H7 (cell line): ENCODE measurements around the gene VPS41. TPM values are rescaled to one million over a fixed set of nuclear protein-coding genes. Genes with fewer than 3 reads are reported as not detected.
A peak's percentile ranks its signal among the peaks of the same experiment; 100 is the strongest.
"Not testable (repeated sequence)": the region's sequence is repeated elsewhere in the genome, so short reads cannot be mapped to it uniquely, and the experiment has no call there.

Experiments
- DNase-seq: peaks from one replicate; pipeline ENCODE4 v3.0.0; 2012
- H3K27me3 ChIP-seq: 2 replicates; pipeline ENCODE4 v1.6.0; 2011; ENCODE audit warnings: mild to moderate bottlenecking, low read length; ENCODE audit not compliant: control insufficient read depth, insufficient read depth
- H3K36me3 ChIP-seq: replicated peaks from 2 replicates; pipeline ENCODE4 v1.5.1; 2011; ENCODE audit warnings: low read length; ENCODE audit not compliant: control insufficient read depth, insufficient read depth
- H3K4me3 ChIP-seq: 2 replicates; pipeline ENCODE4 v1.5.1; 2011; ENCODE audit warnings: low read depth, mild to moderate bottlenecking, control low read depth, low read length, moderate library complexity; ENCODE audit not compliant: insufficient read depth
- total RNA-seq: library from RNA; depleted of rRNA; stranded (reverse); fragments of >200 nt; shearing (Covaris generic); gene quantifications from 2 replicates; pipeline ENCODE4 v1.2.3, GENCODE V29; 2014; rRNA removed

VPS41 gene
- total RNA-seq, result 12.3 and 22.2 TPM in 2 replicates

DNA sequence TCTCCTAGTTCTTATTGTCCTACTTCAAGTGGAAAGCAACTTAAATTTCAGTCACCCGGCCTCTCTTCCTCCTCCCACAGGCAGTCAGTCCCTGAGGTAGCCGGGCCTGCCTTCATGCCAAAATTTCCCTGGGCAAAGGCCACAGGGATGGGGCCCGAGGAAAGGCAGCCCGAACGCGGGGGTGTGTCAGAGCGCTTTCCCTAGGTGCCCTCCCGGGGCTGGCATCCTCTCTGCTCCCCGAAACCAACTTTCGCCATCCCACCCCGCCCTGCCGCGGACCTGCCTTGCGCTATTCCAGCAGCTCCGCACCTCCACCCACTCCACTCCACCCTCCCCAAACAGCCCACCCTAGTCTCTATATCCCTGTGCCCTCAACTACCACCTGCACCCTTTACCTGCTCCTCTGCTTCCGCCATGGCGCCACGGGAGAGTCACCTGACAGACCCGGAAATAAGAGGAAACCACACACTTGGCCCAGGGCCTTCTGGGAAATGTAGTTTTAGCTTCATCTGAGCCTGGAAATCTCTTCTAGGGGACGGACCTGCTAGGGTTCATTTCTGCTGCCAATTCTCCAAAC, at the start of gene VPS41:
TSS of gene VPS41 (minus strand) at position 433 of the 577 bp plus-strand sequence. CDS start at position 416, 17 bp downstream.
- Histone ChIP-seq H3K36me3 (no peaks in the 10 kb centered on the region), H3K27me3 (no peaks in the 10 kb centered on the region), H3K4me3 (peak within 1 kb of the TSS; percentile 78)
- DNase-seq, result peak; percentile 81

DNA sequence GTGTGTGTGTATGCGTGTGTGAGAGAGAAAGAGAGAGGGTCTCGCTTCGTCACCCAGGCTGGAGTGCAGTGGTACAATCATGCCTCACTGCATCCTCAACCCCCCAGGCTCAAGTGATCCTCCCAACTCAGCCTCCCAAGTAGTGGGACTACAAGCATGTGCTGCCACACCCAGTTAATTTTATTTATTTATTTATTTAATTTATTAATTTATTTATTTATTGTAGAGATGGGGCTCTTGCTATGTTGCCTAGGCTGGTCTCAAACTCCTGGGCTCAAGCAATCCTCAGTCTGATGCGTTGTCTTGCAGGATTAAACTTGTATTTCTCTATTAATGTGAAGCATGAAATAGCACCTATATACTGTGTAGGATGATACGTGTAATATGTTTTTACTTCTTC, 46.9 kb upstream of the VPS41 start:
- no peaks in the 10 kb centered on the region for H3K36me3 ChIP-seq
- H3K4me3 ChIP-seq, result no peak overlapping the region
- no peaks in the 10 kb centered on the region for H3K27me3 ChIP-seq
- DNase-seq, result no peak

DNA sequence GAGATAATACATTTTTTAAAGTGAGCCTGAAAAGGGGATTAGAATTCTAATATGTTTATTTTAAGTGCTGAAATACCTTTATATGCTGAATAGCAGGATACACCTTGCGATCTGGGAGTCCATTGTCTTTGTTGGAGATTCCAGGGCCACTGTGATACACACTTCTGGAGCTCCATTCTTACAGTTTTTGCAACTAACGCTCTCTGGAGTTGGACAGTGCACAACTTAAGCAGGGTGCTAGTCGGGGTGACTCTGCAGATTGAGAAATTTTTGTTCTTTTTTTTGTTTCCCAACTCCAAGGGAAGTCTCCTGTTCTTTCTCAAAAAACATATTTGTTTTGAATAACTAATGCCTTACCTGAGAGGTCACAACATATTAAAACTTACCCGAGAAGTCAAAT, 45.0 kb upstream of the VPS41 start:
- DNase-seq, result no peak
- H3K4me3 ChIP-seq, result no peak overlapping the region
- H3K36me3 ChIP-seq, result no peaks in the 10 kb centered on the region
- no peaks in the 10 kb centered on the region for H3K27me3 ChIP-seq

DNA sequence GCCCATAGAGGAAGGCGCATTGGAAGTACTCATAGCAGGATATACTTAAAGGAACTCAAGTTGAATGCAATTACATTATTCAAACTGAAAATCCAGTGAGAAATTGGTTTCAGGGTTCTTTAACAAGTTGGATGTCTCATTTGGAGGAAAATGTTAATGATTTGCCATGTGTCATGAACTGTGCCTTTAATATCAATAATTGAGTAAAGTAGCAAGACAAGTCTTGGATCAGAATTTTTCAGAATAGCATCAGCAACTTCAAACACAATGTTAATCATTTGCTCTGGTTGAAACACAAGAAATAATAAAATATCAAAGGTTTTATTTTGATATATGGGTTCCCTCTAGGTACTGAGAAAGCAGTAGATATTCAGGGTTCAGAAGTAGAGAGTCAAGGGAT, 44.2 kb upstream of the VPS41 start:
- Histone ChIP-seq H3K4me3 (no peak overlapping the region), H3K36me3 (no peaks in the 10 kb centered on the region), H3K27me3 (no peaks in the 10 kb centered on the region)
- DNase-seq, result no peak

DNA sequence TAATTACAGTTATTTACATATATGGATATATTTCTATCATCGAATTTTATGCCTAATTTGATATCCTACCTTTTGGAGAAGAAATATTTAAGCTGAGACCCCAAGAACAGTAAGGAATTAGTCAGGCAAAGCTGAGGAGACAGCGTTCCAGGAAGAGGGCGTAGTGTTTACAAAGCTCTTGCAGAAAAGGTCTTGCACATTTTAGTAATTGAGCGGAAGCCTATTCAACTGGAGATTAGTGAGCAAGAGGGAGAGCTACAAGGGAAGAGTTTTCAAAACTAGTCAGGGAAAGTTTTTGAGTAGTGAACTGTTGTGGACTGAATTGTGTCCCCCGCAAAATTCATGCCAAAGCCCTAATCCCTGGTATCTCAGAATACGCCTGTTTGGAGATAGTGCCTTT, 42.2 kb upstream of the VPS41 start:
- Histone ChIP-seq H3K4me3 (no peak overlapping the region), H3K27me3 (no peaks in the 10 kb centered on the region), H3K36me3 (no peaks in the 10 kb centered on the region)
- no peak for DNase-seq

DNA sequence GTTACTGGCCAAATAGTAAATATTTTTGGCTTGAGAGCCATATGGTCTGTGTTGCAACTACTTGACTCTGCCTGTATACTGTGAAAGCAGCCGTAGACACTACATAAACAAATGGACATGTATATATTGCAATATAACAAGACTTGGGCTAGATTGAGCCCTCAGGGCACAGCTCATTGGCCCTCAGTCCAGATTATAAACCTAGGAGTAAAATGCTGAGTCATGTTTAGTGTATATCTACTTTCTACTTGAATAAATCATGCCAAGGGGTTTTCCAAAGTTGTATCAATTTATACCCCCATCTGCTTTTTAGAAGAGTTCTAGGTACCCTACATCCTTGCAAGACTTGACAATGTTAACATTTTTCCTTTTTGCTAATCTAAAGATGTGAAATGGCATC, 41.3 kb upstream of the VPS41 start:
- Histone ChIP-seq H3K36me3 (no peaks in the 10 kb centered on the region), H3K27me3 (no peaks in the 10 kb centered on the region), H3K4me3 (no peak overlapping the region)
- no peak for DNase-seq

DNA sequence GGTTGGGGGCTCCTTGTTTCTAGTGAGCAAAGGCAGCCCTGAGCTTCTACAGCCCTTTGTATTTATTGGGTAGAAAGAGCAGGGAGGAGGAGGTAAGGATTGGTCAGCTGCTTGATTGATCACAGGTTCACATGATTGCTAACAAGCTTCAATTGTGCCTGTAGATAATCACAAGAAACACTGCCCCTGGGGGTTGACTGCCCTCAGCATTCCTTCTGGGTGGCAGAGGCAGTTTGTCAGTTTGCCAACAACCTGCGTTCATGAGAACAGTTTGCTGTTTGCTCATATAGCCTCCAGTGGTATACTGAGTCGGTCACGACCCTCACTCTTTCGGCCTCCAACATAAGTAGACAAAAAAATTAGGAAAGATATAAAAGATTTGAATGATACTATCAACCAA, 38.5 kb upstream of the VPS41 start:
- H3K36me3 ChIP-seq, DNase-seq, H3K4me3 ChIP-seq, H3K27me3 ChIP-seq: not testable (repeated sequence)

DNA sequence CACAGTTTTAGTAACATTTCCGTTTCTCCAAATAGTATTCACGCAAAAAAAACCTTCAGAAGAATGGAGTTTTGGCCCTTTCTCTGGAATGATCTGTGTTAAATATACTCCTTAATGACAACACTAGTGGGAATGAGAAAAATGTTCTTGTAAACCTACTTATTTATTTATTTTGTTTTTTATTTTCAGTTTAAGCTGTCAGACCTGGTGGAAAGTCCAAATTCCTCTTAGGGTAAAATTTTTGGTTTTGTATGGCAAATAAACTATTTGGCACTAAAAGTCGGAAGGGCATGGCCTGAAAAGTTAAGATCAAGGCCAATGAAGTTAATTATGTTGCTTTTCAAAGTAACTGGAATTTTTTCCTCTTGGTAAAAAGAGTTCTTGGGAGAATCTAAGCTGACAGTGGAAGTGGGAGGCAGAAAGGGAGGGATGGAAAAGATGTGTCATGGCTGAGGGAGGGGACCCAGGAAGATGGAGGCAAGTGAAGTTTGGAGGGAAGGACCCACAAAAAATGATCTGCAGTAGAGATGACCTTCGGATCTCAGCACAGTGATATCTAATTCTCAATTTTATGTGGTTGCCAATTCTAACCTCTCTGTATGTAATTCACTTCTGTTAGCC, 33.5 kb upstream of the VPS41 start:
- H3K36me3 ChIP-seq, result no peaks in the 10 kb centered on the region
- no peak overlapping the region for H3K4me3 ChIP-seq
- DNase-seq, result no peak

DNA sequence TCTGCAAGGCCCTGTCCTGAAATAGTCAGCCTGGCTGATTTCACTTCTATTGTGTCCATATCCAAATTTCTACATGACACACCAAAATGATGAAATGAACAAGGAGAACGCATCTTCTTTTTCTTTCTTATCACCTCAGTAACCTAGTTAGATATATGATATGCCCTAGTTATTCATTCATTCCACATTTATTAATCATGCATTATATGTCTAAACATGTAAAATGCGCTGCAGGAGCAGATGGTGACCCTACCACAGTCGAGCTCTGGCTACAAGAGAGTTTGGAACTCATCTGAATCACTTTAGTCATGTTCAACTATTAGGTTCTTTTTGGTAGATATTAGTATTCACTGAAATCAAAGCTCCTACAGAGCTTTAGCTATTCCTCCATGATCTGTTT, 31.8 kb upstream of the VPS41 start:
- no peak for DNase-seq

More for the DNA sequence above, 33.5 kb upstream of the VPS41 start:
- no peaks in the 10 kb centered on the region for H3K27me3 ChIP-seq

DNA sequence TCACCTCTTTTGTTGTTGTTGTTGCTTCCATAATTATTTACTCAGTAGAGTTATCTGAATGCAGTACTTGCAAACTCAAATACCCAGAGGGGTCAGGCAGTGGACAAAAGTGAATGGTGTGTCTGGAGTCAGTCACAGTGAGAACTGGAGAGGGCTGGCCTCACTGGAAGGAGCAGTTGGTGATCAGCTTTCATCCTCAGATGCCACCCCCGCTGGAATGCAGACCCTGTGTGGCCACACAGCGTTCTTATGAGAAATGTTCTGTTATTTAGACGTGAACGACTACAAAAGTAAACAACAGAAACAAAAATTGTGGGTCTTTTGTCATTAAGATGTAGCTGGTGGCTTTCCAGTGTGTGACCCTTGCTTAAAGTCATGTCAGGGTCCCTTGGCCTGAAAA, 29.6 kb upstream of the VPS41 start:
- H3K27me3 ChIP-seq, result no peaks in the 10 kb centered on the region
- H3K4me3 ChIP-seq, result no peak overlapping the region
- no peak for DNase-seq
- H3K36me3 ChIP-seq, result no peaks in the 10 kb centered on the region

More for the DNA sequence above, 31.8 kb upstream of the VPS41 start:
- Histone ChIP-seq H3K36me3 (no peaks in the 10 kb centered on the region), H3K27me3 (no peaks in the 10 kb centered on the region), H3K4me3 (no peak overlapping the region)

DNA sequence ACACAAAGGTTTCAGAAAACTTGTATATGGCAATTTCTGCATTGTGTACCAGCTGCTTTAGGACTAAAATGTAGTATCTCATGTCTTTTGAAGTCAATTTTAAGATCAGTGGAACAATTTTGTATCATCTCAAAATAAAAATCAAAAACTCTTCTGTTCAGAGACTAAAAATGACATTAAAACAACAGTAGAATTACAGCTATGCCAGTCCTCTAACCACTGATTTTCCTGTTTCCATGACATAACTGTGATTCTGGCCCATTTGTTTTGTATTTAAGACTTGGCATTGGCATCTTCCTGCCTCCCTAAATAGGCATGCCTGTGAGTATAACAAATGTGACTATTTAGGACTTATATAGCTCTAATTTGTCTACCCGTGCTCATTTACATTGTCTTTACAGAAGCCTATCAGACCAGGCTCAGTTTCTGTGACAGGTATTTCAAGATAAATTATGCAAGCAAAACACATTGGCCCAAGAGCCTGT, 29.1 kb upstream of the VPS41 start:
- H3K4me3 ChIP-seq, result no peak overlapping the region
- no peaks in the 10 kb centered on the region for H3K36me3 ChIP-seq
- no peaks in the 10 kb centered on the region for H3K27me3 ChIP-seq
- no peak for DNase-seq

DNA sequence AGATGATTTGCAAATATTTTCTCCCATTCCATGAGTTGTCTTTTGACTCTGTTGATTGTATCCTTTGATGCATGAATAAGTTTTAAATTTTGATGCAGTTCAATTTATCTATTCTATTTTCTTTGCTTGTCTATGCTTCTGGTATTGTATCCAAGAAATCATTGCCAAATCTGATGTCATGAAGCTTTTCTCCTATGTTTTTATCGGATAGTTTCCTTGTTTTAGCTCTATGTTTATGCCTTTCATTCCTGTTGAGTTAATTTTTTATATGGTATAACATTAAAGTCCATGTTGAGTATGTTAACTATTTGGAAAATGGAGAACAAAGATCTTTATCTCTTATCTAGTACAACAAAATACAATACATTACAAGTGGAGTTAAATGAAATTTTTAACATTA, 27.6 kb upstream of the VPS41 start:
- Histone ChIP-seq H3K4me3 (no peak overlapping the region), H3K36me3 (no peaks in the 10 kb centered on the region), H3K27me3 (no peaks in the 10 kb centered on the region)
- DNase-seq, result no peak

DNA sequence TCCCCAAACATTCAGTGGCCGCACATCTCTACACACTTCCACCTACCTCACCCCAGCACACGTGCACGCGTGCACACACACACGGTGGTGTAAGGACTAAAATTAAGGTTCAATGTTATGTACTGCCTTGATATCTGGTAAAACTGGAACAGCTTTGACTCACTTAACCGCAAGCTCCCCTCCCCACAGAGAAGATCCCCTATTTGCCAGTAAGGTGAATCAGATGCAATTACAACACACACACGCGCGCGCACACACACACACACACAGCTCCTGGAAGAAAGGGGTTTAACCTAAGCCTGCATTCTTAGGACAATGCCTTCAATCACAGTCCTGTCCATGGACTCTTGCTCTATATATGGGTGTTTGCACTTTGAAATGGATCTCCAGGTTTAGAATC, 25.5 kb upstream of the VPS41 start:
- Histone ChIP-seq H3K4me3 (no peak overlapping the region), H3K27me3 (no peaks in the 10 kb centered on the region), H3K36me3 (no peaks in the 10 kb centered on the region)
- no peak for DNase-seq

DNA sequence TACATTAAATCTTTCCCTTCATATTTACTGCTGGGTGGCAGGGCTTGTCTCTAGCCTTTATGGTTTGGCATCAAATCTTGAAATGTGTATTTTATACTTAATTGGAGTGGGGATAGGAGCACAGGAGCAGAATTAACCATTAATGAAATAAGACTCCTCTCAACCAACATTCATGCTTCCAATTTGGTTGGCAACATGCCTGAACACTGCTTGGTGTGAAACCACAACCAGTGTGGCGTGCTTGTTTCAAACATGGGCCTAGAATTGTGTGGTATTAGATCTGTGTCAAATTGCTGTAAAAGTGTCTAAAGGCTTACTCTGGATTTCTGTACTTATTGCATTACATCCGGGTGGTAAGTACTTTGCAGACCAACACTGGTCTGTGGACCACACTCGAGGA, 25.1 kb upstream of the VPS41 start:
- DNase-seq, result no peak
- Histone ChIP-seq H3K36me3 (no peaks in the 10 kb centered on the region), H3K4me3 (no peak overlapping the region), H3K27me3 (no peaks in the 10 kb centered on the region)

DNA sequence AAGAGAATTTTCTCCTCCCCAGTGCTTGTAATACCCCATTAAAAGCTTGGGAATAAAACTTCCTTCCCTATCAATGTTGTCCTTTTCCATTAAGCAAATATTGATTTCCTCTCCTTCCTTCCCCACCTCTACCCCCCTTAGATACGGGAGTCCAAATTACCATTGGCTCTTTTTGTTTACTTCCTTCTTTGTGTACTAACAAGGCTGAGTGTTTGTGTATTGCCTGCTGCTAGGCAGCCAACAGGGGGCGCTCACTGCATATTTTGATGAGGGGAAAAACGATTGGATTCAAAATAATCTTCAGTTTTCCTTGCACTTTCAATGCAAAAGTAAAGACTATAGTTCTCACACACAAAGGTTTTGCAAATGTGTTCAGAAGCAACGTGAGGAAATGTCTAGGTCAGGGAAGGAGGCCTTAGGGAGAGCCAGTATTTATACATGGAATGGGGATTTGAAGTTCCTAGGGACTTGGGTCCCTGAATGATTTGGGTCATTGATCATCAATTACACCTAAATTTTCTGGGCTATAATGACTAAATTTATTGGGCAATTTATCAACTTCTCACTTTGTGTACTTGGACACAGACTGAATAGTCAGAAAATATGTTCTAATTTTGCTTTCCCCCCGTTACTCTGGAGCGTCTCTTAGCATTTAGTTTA, 23.6 kb upstream of the VPS41 start:
- Histone ChIP-seq H3K36me3 (no peaks in the 10 kb centered on the region), H3K4me3 (no peak overlapping the region), H3K27me3 (no peaks in the 10 kb centered on the region)
- peak; percentile 24 for DNase-seq
